Measurements from ENCODE around the gene HNMT. TPM values are rescaled to one million over a fixed set of nuclear protein-coding genes. Genes with fewer than 3 reads are reported as not detected.

The HNMT gene
- total RNA-seq, 1 donor from 2014 or later, result 4.6 TPM

- Mint-ChIP-seq H3K27me3 (ENCODE audit: unreplicated experiment) (no peaks in the 10 kb centered on the region), H3K27ac (ENCODE audit: unreplicated experiment) (no peak overlapping the region), H3K4me3 (ENCODE audit: unreplicated experiment) (no peak overlapping the region), H3K9me3 (ENCODE audit: unreplicated experiment) (no peaks in the 10 kb centered on the region), H3K36me3 (ENCODE audit: low read depth, unreplicated experiment) (no peaks in the 10 kb centered on the region), H3K4me1 (ENCODE audit: unreplicated experiment) (peaks cover 9% of the 10 kb centered on the region)
- no peak for DNase-seq (ENCODE audit: low spot score)
- TF ChIP-seq CTCF (IDR thresholded peaks at IDR 0.05; ENCODE audit: unreplicated experiment), result no peak
Observed at GRCh38 chr2:137937246-137937645, 27.0 kb upstream of the HNMT start.

GRCh38 chr2:137937778-137938177, 26.5 kb upstream of the HNMT start:
- no peaks in the 10 kb centered on the region for H3K36me3 Mint-ChIP-seq (ENCODE audit: low read depth, unreplicated experiment)

GRCh38 chr2:137938204-137938603, 26.1 kb upstream of the HNMT start:
- Mint-ChIP-seq H3K27ac (ENCODE audit: unreplicated experiment) (no peak overlapping the region), H3K9me3 (ENCODE audit: unreplicated experiment) (no peaks in the 10 kb centered on the region), H3K4me1 (ENCODE audit: unreplicated experiment) (peaks cover 9% of the 10 kb centered on the region), H3K27me3 (ENCODE audit: unreplicated experiment) (no peaks in the 10 kb centered on the region), H3K36me3 (ENCODE audit: low read depth, unreplicated experiment) (no peaks in the 10 kb centered on the region), H3K4me3 (ENCODE audit: unreplicated experiment) (no peak overlapping the region)
- DNase-seq (ENCODE audit: low spot score), result no peak
- TF ChIP-seq CTCF (IDR thresholded peaks at IDR 0.05; ENCODE audit: unreplicated experiment), result no peak

More at GRCh38 chr2:137937778-137938177, 26.5 kb upstream of the HNMT start:
- no peak for DNase-seq (ENCODE audit: low spot score)
- no peaks in the 10 kb centered on the region for H3K27me3 Mint-ChIP-seq (ENCODE audit: unreplicated experiment)
- H3K27ac Mint-ChIP-seq (ENCODE audit: unreplicated experiment), result no peak overlapping the region
- H3K9me3 Mint-ChIP-seq (ENCODE audit: unreplicated experiment), result no peaks in the 10 kb centered on the region
- TF ChIP-seq CTCF (IDR thresholded peaks at IDR 0.05; ENCODE audit: unreplicated experiment), result no peak
- no peak overlapping the region for H3K4me3 Mint-ChIP-seq (ENCODE audit: unreplicated experiment)
- peaks cover 9% of the 10 kb centered on the region for H3K4me1 Mint-ChIP-seq (ENCODE audit: unreplicated experiment)

GRCh38 chr2:137939026-137939425, 25.2 kb upstream of the HNMT start:
- Mint-ChIP-seq H3K4me3 (ENCODE audit: unreplicated experiment) (no peak overlapping the region), H3K27me3 (ENCODE audit: unreplicated experiment) (no peaks in the 10 kb centered on the region), H3K27ac (ENCODE audit: unreplicated experiment) (no peak overlapping the region), H3K9me3 (ENCODE audit: unreplicated experiment) (no peaks in the 10 kb centered on the region), H3K4me1 (ENCODE audit: unreplicated experiment) (peaks cover 9% of the 10 kb centered on the region), H3K36me3 (ENCODE audit: low read depth, unreplicated experiment) (no peaks in the 10 kb centered on the region)
- no peak for TF ChIP-seq CTCF (IDR thresholded peaks at IDR 0.05; ENCODE audit: unreplicated experiment)
- DNase-seq (ENCODE audit: low spot score), result no peak

GRCh38 chr2:137940154-137940553, 24.1 kb upstream of the HNMT start:
- Mint-ChIP-seq H3K36me3 (ENCODE audit: low read depth, unreplicated experiment) (no peaks in the 10 kb centered on the region), H3K4me3 (ENCODE audit: unreplicated experiment) (no peak overlapping the region), H3K4me1 (ENCODE audit: unreplicated experiment) (peaks cover 9% of the 10 kb centered on the region), H3K9me3 (ENCODE audit: unreplicated experiment) (no peaks in the 10 kb centered on the region), H3K27me3 (ENCODE audit: unreplicated experiment) (no peaks in the 10 kb centered on the region), H3K27ac (ENCODE audit: unreplicated experiment) (no peak overlapping the region)
- DNase-seq (ENCODE audit: low spot score), result no peak
- TF ChIP-seq CTCF (IDR thresholded peaks at IDR 0.05; ENCODE audit: unreplicated experiment), result no peak
